Neural progenitor cell (in vitro differentiated cells): ENCODE data around the gene SLC7A5. TPM values are rescaled to one million over a fixed set of nuclear protein-coding genes. Genes with fewer than 3 reads are reported as not detected.
"Not testable (repeated sequence)": the region's sequence is repeated elsewhere in the genome, so short reads cannot be mapped to it uniquely, and the experiment has no call there.

Experiments
- DNase-seq: peaks from one replicate; pipeline ENCODE4 v3.0.0-alpha.2; 2016; ENCODE audit warnings: low spot score
- H2AFZ ChIP-seq: fragments of 200-600 bp; sonication (generic); replicated peaks from 2 replicates; pipeline ENCODE4 v1.6.1; 2016; ENCODE audit warnings: antibody characterized with exemption
- H3F3A ChIP-seq: fragments of 200-600 bp; sonication (generic); 2 replicates; pipeline ENCODE4 v1.6.1; 2016; ENCODE audit warnings: antibody characterized with exemption, low read depth
- H3K27ac ChIP-seq: fragments of 200-600 bp; sonication (generic); 2 replicates; pipeline ENCODE4 v1.5.1; 2016; ENCODE audit warnings: mild to moderate bottlenecking
- H3K27me3 ChIP-seq: fragments of 200-600 bp; sonication (generic); 2 replicates; pipeline ENCODE4 v1.6.1; 2016; ENCODE audit warnings: mild to moderate bottlenecking, moderate library complexity
- H3K36me3 ChIP-seq: fragments of 200-600 bp; sonication (generic); 2 replicates; pipeline ENCODE4 v1.5.1; 2016
- H3K4me1 ChIP-seq: fragments of 200-600 bp; sonication (generic); 2 replicates; pipeline ENCODE4 v1.6.1; 2016; ENCODE audit warnings: mixed run types
- H3K4me2 ChIP-seq: fragments of 200-600 bp; sonication (generic); 2 replicates; pipeline ENCODE4 v1.6.1; 2016
- H3K4me3 ChIP-seq: fragments of 200-600 bp; sonication (generic); 2 replicates; pipeline ENCODE4 v1.5.1; 2016
- H3K79me2 ChIP-seq: fragments of 200-600 bp; sonication (generic); 2 replicates; pipeline ENCODE4 v1.6.1; 2016; ENCODE audit warnings: low read depth
- H3K9ac ChIP-seq: fragments of 200-600 bp; sonication (generic); 2 replicates; pipeline ENCODE4 v1.6.1; 2016
- H3K9me3 ChIP-seq: fragments of 200-600 bp; sonication (generic); 2 replicates; pipeline ENCODE4 v1.5.1; 2016; ENCODE audit warnings: low read depth
- H4K20me1 ChIP-seq: fragments of 200-600 bp; sonication (generic); 2 replicates; pipeline ENCODE4 v1.6.1; 2016; ENCODE audit warnings: low read depth
- H3K27ac Mint-ChIP-seq: 3 replicates; pipeline ENCODE4 v1.8.0; 2021; ENCODE audit warnings: mixed read lengths
- H3K27me3 Mint-ChIP-seq: 2 replicates; pipeline ENCODE4 v1.8.0; 2022; ENCODE audit warnings: low read depth, mild to moderate bottlenecking, inconsistent platforms, moderate library complexity, mixed read lengths; ENCODE audit not compliant: insufficient read depth
- H3K36me3 Mint-ChIP-seq: 3 replicates; pipeline ENCODE4 v1.8.0; 2021; ENCODE audit warnings: mixed read lengths
- H3K4me1 Mint-ChIP-seq: 3 replicates; pipeline ENCODE4 v1.8.0; 2021; ENCODE audit warnings: mixed read lengths
- H3K4me3 Mint-ChIP-seq: 3 replicates; pipeline ENCODE4 v1.8.0; 2021; ENCODE audit warnings: mild to moderate bottlenecking, moderate library complexity, mixed read lengths
- H3K9me3 Mint-ChIP-seq: 3 replicates; pipeline ENCODE4 v1.8.0; 2020; ENCODE audit warnings: mixed read lengths
- CTCF ChIP-seq: fragments of 200-600 bp; sonication (generic); IDR thresholded peaks from 2 replicates; pipeline ENCODE4 v1.5.1; 2017; ENCODE audit warnings: antibody characterized with exemption, mild to moderate bottlenecking
- EZH2 ChIP-seq: fragments of 200-600 bp; sonication (generic); IDR thresholded peaks from 2 replicates; pipeline ENCODE4 v1.6.1; 2017; ENCODE audit warnings: antibody characterized with exemption, mild to moderate bottlenecking, moderate library complexity
- EZH2phosphoT487 ChIP-seq: fragments of 200-600 bp; sonication (generic); IDR thresholded peaks from 2 replicates; pipeline ENCODE4 v1.6.1; 2017; ENCODE audit warnings: antibody characterized with exemption
- total RNA-seq: library from RNA; depleted of rRNA; stranded (reverse); fragments of >200 nt; gene quantifications from 2 replicates; pipeline ENCODE4 v1.2.3, GENCODE V29; 2015; ENCODE audit warnings: low replicate concordance

SLC7A5 gene
- total RNA-seq, 1 donor from 2014 or later: 2.8 TPM

DNA sequence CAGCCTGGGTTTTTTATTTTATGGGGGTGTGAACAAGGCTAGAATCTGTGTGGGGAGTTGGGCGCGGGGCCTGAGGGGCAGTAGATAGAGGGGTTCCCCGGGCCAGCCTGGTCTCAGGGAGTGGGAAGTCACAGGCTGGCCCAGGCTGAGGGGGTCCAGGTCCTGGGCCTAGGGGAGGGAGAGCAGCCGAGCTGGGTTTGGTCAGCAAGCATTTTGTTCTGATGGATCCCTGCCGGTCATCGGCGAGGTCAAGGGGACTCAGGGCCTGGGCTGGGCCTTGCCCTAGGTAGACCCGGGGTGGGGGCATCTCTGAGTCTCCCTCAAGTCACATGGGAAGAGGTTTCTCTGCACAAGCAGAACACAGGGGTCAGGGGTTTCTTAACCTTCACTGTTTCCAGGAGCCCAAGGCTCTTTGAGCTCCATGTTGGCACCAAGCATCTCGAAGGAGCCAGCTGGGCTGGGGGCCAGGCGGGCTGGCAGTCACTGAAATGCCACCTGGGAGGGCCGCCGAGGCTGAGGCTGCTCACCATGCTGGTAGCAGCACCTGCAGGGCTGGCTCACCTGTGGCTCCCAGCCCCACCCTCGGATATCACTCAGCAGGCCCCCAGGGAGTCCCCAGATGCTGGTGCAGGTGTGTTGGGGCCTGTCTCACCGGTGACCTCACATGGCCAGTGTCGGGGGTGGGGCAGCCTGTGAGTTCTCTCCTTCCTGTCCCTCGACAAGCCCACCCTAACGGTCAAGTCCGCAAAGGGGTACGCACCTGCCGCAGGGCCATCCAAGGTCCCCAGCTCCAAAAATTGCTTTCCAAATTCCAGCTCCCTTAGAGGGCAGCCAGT, 41.0 kb downstream of the SLC7A5 start:
- H3K4me2 ChIP-seq: no peak overlapping the region
- Mint-ChIP-seq H3K27ac (peak overlapping the region; percentile 66), H3K4me1 (peaks cover 31% of the 10 kb centered on the region), H3K36me3 (peaks cover 3% of the 10 kb centered on the region), H3K4me3 (no peak overlapping the region), H3K27me3 (peaks cover 5% of the 10 kb centered on the region), H3K9me3 (no peaks in the 10 kb centered on the region)
- H3K36me3 ChIP-seq: no peaks in the 10 kb centered on the region
- no peak overlapping the region for H2AFZ ChIP-seq
- TF ChIP-seq EZH2phosphoT487 (no peak), EZH2 (no peak), CTCF (no peak)
- H3K27ac ChIP-seq: no peak overlapping the region
- no peak for DNase-seq
- no peaks in the 10 kb centered on the region for H3K9me3 ChIP-seq
- no peaks in the 10 kb centered on the region for H3K79me2 ChIP-seq
- peaks cover 4% of the 10 kb centered on the region for H4K20me1 ChIP-seq
- H3K4me1 ChIP-seq: peaks cover 34% of the 10 kb centered on the region
- no peak overlapping the region for H3K4me3 ChIP-seq
- no peak overlapping the region for H3K9ac ChIP-seq
- peaks cover 7% of the 10 kb centered on the region for H3F3A ChIP-seq
- no peaks in the 10 kb centered on the region for H3K27me3 ChIP-seq

DNA sequence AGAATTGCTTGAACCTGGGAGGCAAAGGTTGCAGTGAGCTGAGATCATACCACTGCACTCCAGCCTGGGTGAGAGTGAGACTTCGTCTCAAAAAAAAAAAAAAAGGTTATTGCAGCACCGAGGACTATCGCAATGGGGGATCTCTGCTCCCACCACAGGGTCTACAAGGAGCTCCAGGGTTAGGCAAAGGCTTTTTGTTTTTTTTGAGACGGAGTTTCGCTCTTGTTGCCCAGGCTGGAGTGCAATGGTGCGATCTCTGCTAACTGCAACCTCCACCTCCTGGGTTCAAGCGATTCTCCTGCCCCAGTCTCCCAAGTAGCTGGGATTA, 41.8 kb downstream of the SLC7A5 start:
- H3K27me3 Mint-ChIP-seq, H2AFZ ChIP-seq, H3K27ac ChIP-seq, H3K4me2 ChIP-seq, H3K9me3 Mint-ChIP-seq, DNase-seq, H3K79me2 ChIP-seq, H3K4me3 Mint-ChIP-seq, H3K36me3 Mint-ChIP-seq, H3K27me3 ChIP-seq, H3K9ac ChIP-seq, H3K4me3 ChIP-seq, H3K36me3 ChIP-seq, H3K9me3 ChIP-seq: not testable (repeated sequence)
- peaks cover 41% of the 10 kb centered on the region for H3K4me1 ChIP-seq
- peaks cover 14% of the 10 kb centered on the region for H3F3A ChIP-seq
- Mint-ChIP-seq H3K27ac (peak overlapping the region; percentile 81), H3K4me1 (peaks cover 38% of the 10 kb centered on the region)
- peaks cover 12% of the 10 kb centered on the region for H4K20me1 ChIP-seq

DNA sequence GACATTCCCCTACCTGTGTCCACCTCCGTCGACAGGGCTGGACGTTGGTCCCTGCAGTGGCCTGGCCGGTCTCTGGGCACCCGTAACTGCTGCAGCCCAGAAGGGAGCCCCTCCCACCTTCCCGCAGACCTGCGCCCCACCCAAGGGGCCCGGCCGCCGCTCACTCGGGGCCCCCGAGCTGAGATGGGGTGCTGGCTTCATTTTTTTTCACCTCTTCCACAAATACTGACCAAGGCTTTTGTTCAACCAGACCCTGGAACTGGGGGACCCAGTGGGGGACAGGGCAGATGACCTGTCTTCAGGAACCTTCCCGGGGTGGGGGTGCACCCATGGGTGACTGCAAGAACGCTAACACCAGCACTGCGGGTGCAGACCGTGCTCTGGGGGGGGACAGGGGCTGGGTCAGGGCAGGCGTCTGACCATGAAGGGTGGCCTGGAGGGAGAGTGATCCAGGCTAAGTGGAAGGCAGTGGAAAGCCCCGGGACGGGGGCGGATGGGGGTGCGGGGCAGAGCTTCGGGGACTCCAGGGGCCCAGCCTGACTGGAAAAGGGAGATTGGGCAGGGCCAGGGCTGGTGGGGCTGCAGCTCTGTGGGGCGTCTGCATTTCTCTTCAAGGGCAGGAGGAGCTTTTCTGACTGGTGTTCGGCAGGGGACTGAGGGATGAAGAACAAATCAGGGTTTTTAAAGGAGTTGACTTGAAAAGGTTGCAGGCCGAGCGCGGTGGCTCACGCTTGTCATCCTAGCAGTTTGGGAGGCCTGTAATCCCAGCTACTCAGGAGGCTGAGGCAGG, 42.3 kb downstream of the SLC7A5 start:
- TF ChIP-seq EZH2phosphoT487: no peak
- Mint-ChIP-seq H3K4me1 (peaks cover 44% of the 10 kb centered on the region), H3K9me3 (no peaks in the 10 kb centered on the region), H3K4me3 (no peak overlapping the region), H3K27me3 (peaks cover 9% of the 10 kb centered on the region), H3K36me3 (peaks cover 3% of the 10 kb centered on the region), H3K27ac (peak overlapping the region; percentile 81)
- DNase-seq: no peak
- no peaks in the 10 kb centered on the region for H3K36me3 ChIP-seq
- H3F3A ChIP-seq: peaks cover 20% of the 10 kb centered on the region
- H3K9ac ChIP-seq: no peak overlapping the region
- no peaks in the 10 kb centered on the region for H3K79me2 ChIP-seq
- no peaks in the 10 kb centered on the region for H3K9me3 ChIP-seq
- H2AFZ ChIP-seq: no peak overlapping the region
- H3K27me3 ChIP-seq: no peaks in the 10 kb centered on the region
- no peak overlapping the region for H3K4me3 ChIP-seq
- H3K27ac ChIP-seq: no peak overlapping the region
- H3K4me2 ChIP-seq: no peak overlapping the region
- H4K20me1 ChIP-seq: peaks cover 13% of the 10 kb centered on the region
- H3K4me1 ChIP-seq: peaks cover 46% of the 10 kb centered on the region

- H3K4me2 ChIP-seq, H3K4me3 ChIP-seq, H3K9me3 Mint-ChIP-seq, H3K9me3 ChIP-seq, H3K9ac ChIP-seq, H3K27ac Mint-ChIP-seq, H3K27ac ChIP-seq, H3K36me3 Mint-ChIP-seq, H2AFZ ChIP-seq, H3K27me3 Mint-ChIP-seq, H3K79me2 ChIP-seq, DNase-seq, H3K27me3 ChIP-seq, H3K36me3 ChIP-seq: not testable (repeated sequence)
- Histone ChIP-seq H3F3A (peaks cover 26% of the 10 kb centered on the region), H4K20me1 (peaks cover 13% of the 10 kb centered on the region), H3K4me1 (peaks cover 52% of the 10 kb centered on the region)
- Mint-ChIP-seq H3K4me3 (peak overlapping the region; percentile 33), H3K4me1 (peaks cover 50% of the 10 kb centered on the region)
These were observed 42.9 kb downstream of the SLC7A5 start for GRCh38 chr16:87826407-87826797.

- not testable (repeated sequence) for H3K79me2 ChIP-seq, H3K36me3 ChIP-seq, H3K9me3 Mint-ChIP-seq, H3K27me3 ChIP-seq, H3K4me3 Mint-ChIP-seq, H3K36me3 Mint-ChIP-seq, DNase-seq, H3K27ac ChIP-seq, H3K4me2 ChIP-seq, H3K9ac ChIP-seq, H3K4me3 ChIP-seq, H2AFZ ChIP-seq, H3K27ac Mint-ChIP-seq, H3K9me3 ChIP-seq
- H3K4me1 ChIP-seq: peaks cover 53% of the 10 kb centered on the region
- Mint-ChIP-seq H3K27me3 (peaks cover 10% of the 10 kb centered on the region), H3K4me1 (peaks cover 54% of the 10 kb centered on the region)
- peaks cover 13% of the 10 kb centered on the region for H4K20me1 ChIP-seq
- H3F3A ChIP-seq: peaks cover 28% of the 10 kb centered on the region
These were observed 43.5 kb downstream of the SLC7A5 start for GRCh38 chr16:87825842-87826120.
